ENCODE data around the gene WEE2. TPM values are rescaled to one million over a fixed set of nuclear protein-coding genes. Genes with fewer than 3 reads are reported as not detected.
A peak's percentile ranks its signal among the peaks of the same experiment; 100 is the strongest.

Gene WEE2
- total and polyA plus RNA-seq, 2 of the 13 experiments (the other 11 are each of a cell fraction or from before 2014, with no cell fraction given), result not detected

DNA sequence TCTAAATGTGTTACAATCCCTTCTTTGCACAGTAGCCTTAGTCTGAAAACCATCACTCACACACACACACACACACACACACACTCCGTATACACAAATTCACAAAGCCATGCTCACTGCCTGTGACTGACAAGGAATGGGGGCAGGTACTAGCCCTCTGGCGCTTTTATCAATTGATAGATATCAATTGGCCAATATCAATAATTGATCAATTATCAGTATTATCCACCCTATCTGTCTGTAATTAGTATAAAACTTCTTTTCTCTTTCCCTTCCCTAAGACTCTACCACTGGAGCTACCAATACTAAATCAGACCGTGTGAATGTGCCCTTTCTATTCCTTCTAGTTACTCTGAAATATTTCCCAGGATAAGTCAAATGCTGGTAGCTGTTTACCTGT, 8.3 kb upstream of the WEE2 start:
- H4K20me1 ChIP-seq (ENCODE audit: insufficient read depth, low read length), result 0 out of 2 replicates have a peak, but pooled peaks cover 2% of the 10 kb centered on the region
- WGBS (ENCODE audit: low lambda C conversion rate), result 89% methylated on average over 3 of the region's 3 CpGs
- intact Hi-C loops (cut with micrococcal nuclease; ENCODE audit: unreplicated experiment) (no loop called here), in situ Hi-C loops (cut with HindIII; ENCODE audit: extremely low pct_ligation_motif_present, low pct_unique_long_range_greater_than_20kb) (no loop called here)
- H2AFZ ChIP-seq (ENCODE audit: low read length), result no peak overlapping the region
- peaks cover 62% of the 10 kb centered on the region for H3K4me1 ChIP-seq (ENCODE audit: insufficient read depth, low read length)
- FAIRE-seq (no peak), ATAC-seq (no peak), DNase-seq (ENCODE audit: low spot score) (no peak)
- CTCF ChIA-PET (ENCODE audit: low intra/inter-chr PET ratio, low total read pairs), result no interaction called here
- no peaks in the 10 kb centered on the region for H3K79me2 ChIP-seq (ENCODE audit: insufficient read depth, low read length)
- TSS peak; percentile 49 for BruUV-seq (replicated peaks)
- H3K4me2 ChIP-seq (ENCODE audit: low read depth, low read length), result no peak overlapping the region
- H3K4me3 ChIP-seq (replicated peaks in 1 of 3; ENCODE audit: insufficient read depth in 1 of 3, low read depth in 2 of 3, low read length in 3 of 3), result no peak overlapping the region
- no peaks in the 10 kb centered on the region for H3K36me3 ChIP-seq (replicated peaks in 1 of 2; ENCODE audit: control insufficient read depth in 1 of 2, insufficient read depth in 2 of 2, low read length in 2 of 2)
- H3K9ac ChIP-seq (ENCODE audit: insufficient read depth, low read depth, low read length), result no peak overlapping the region
- H3K9me3 ChIP-seq (ENCODE audit: low read length), result no peaks in the 10 kb centered on the region
- H3K27me3 ChIP-seq (ENCODE audit: control insufficient read depth in 1 of 2, insufficient read depth in 2 of 2, low read length in 2 of 2), result peaks cover 0 to 12% of the 10 kb centered on the region in 2 experiments; a peak in 3 of 5 replicates
- H3K27ac ChIP-seq (ENCODE audit: extremely low read length, insufficient read depth, low read length), result no peak overlapping the region
- POLR2A ChIA-PET, result interaction anchor here (1.9 to 2.9 kb wide), 2 partner anchors 10 to 38 kb away, joined by 4 to 17 read pairs; partner anchors contain the start of gene SSBP1
- TF ChIP-seq, protein P1, sequence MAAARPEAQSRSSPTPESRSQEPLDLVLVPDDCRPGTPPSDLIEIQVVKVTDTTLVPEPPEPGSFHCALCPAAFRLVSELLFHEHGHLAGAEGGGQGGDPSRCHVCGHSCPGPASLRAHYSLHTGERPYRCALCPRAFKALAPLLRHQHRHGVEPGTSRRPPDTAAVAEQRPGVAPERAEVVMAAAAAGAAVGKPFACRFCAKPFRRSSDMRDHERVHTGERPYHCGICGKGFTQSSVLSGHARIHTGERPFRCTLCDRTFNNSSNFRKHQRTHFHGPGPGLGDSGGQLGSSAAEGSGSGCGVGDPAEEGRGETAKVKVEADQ (CRISPR knock-in tag; IDR thresholded peaks at IDR 0.05; ENCODE audit: borderline replicate concordance), result no peak
- TF ChIP-seq HDAC2 (CRISPR knock-in tag; IDR thresholded peaks at IDR 0.05) (no peak), KLF13 (CRISPR knock-in tag; IDR thresholded peaks at IDR 0.05) (no peak), CENPX (CRISPR knock-in tag; IDR thresholded peaks at IDR 0.05) (no peak), RBM22 (optimal IDR thresholded peaks at IDR 0.05; ENCODE audit: low read length) (no peak), TAF15 (IDR thresholded peaks at IDR 0.05; ENCODE audit: low read depth, low read length, poor library complexity, severe bottlenecking) (no peak), CBFB (CRISPR knock-in tag; IDR thresholded peaks at IDR 0.05) (no peak), ZNF773 (CRISPR knock-in tag; IDR thresholded peaks at IDR 0.05; ENCODE audit: borderline replicate concordance) (no peak)
- TF ChIP-seq, protein P2, sequence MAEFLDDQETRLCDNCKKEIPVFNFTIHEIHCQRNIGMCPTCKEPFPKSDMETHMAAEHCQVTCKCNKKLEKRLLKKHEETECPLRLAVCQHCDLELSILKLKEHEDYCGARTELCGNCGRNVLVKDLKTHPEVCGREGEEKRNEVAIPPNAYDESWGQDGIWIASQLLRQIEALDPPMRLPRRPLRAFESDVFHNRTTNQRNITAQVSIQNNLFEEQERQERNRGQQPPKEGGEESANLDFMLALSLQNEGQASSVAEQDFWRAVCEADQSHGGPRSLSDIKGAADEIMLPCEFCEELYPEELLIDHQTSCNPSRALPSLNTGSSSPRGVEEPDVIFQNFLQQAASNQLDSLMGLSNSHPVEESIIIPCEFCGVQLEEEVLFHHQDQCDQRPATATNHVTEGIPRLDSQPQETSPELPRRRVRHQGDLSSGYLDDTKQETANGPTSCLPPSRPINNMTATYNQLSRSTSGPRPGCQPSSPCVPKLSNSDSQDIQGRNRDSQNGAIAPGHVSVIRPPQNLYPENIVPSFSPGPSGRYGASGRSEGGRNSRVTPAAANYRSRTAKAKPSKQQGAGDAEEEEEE (CRISPR knock-in tag; IDR thresholded peaks at IDR 0.05; ENCODE audit: borderline replicate concordance), result no peak
- TF ChIP-seq, protein P3, sequence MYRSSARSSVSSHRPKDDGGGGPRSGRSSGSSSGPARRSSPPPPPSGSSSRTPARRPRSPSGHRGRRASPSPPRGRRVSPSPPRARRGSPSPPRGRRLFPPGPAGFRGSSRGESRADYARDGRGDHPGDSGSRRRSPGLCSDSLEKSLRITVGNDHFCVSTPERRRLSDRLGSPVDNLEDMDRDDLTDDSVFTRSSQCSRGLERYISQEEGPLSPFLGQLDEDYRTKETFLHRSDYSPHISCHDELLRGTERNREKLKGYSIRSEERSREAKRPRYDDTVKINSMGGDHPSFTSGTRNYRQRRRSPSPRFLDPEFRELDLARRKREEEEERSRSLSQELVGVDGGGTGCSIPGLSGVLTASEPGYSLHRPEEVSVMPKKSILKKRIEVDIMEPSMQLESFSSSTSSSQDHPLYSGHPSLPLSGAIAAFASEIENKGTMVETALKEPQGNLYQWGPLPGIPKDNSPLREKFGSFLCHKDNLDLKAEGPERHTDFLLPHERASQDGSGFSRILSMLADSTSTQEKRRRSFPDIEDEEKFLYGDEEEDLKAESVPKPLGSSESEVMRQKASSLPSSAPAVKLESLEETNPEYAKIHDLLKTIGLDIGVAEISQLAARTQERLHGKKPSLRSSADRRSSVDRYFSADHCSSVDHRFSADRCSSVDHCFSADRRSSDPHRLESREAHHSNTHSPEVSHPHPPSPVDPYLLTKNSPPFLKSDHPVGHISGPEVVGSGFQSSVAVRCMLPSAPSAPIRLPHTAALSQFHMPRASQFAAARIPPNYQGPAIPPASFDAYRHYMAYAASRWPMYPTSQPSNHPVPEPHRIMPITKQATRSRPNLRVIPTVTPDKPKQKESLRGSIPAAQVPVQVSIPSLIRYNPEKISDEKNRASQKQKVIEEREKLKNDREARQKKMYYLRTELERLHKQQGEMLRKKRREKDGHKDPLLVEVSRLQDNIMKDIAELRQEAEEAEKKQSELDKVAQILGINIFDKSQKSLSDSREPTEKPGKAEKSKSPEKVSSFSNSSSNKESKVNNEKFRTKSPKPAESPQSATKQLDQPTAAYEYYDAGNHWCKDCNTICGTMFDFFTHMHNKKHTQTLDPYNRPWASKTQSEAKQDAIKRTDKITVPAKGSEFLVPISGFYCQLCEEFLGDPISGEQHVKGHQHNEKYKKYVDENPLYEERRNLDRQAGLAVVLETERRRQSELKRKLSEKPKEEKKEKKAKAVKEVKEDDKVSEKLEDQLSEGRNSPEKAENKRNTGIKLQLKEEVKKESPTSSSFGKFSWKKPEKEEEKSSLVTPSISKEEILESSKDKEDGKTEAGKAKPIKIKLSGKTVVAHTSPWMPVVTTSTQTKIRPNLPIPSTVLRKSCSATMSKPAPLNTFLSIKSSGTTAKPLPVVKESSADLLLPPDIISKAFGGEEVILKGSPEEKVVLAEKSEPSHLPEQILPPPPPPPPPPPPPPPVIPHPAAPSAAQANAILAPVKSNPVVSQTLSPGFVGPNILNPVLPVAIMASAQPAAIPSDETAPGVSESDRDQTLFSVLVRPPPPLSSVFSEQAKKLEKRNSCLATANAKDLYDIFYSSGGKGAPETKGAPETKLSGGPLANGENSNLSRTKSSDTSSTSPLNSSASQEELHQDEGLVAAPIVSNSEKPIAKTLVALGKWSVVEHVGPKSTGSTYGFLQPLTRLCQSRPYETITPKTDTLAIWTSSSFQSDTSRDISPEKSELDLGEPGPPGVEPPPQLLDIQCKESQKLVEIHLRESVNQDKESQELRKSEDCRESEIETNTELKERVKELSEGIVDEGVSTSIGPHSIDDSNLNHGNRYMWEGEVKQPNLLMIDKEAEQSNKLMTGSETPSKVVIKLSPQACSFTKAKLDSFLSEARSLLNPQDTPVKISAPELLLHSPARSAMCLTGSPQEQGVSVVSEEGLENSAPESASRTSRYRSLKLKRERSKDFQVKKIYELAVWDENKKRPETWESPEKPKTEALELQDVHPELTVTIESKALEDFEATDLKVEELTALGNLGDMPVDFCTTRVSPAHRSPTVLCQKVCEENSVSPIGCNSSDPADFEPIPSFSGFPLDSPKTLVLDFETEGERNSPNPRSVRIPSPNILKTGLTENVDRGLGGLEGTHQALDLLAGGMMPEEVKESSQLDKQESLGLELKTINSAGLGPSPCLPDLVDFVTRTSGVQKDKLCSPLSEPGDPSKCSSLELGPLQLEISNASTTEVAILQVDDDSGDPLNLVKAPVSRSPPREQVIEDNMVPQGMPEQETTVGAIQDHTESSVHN (CRISPR knock-in tag; IDR thresholded peaks at IDR 0.05), result no peak
